HG02981 (cell line): Measurements from ENCODE around the gene WDR55.
A peak's percentile ranks its signal among the peaks of the same experiment; 100 is the strongest.
"Not testable (repeated sequence)": the region's sequence is repeated elsewhere in the genome, so short reads cannot be mapped to it uniquely, and the experiment has no call there.

ENCODE experiments used
- ATAC-seq: cut with Tn5 transposase; IDR thresholded peaks from one replicate; pipeline ENCODE4 v1.9.1; 2021; ENCODE audit warnings: mild to moderate bottlenecking, moderate library complexity; ENCODE audit not compliant: unreplicated experiment

The WDR55 gene

GRCh38 chr5:140647042-140647419 lies 17.7 kb upstream of the WDR55 start:
- ATAC-seq: no peak

GRCh38 chr5:140658870-140659269 lies 5.8 kb upstream of the WDR55 start:
- no peak for ATAC-seq

- ATAC-seq: not testable (repeated sequence)
These were observed 4.3 kb upstream of the WDR55 start for GRCh38 chr5:140660371-140660770.

- no peak for ATAC-seq
These were observed 710 bp upstream of the WDR55 start for GRCh38 chr5:140664030-140664358.

- ATAC-seq: not testable (repeated sequence)
These were observed 6.3 kb downstream of the WDR55 start for GRCh38 chr5:140671035-140671434.

GRCh38 chr5:140671472-140672125 lies 6.9 kb downstream of the WDR55 start:
- ATAC-seq: no peak

- ATAC-seq: no peak
These were observed 7.9 kb downstream of the WDR55 start for GRCh38 chr5:140672455-140673186.

GRCh38 chr5:140673187-140673976 lies 8.7 kb downstream of the WDR55 start, which contains the start of gene DND1:
TSS of gene DND1 (minus strand) at chr5:140673576. CDS start at chr5:140673542, 34 bp downstream.
- ATAC-seq: no peak

- ATAC-seq: no peak
These were observed 9.5 kb downstream of the WDR55 start for GRCh38 chr5:140674211-140674610.

GRCh38 chr5:140674629-140675028 lies 9.9 kb downstream of the WDR55 start:
- ATAC-seq: no peak

- ATAC-seq: peak; percentile 74
These were observed 13.2 kb downstream of the WDR55 start for GRCh38 chr5:140677947-140678346.

- no peak for ATAC-seq
These were observed 14.3 kb downstream of the WDR55 start for GRCh38 chr5:140678993-140679392.

- ATAC-seq: peak; percentile 3
These were observed 25.8 kb downstream of the WDR55 start for GRCh38 chr5:140690376-140690932.

- ATAC-seq: peak; percentile 97
These were observed 26.5 kb downstream of the WDR55 start, which contains the start of the genes HARS1 and HARS2 for GRCh38 chr5:140690941-140691924. TSS of gene HARS1 (minus strand) at chr5:140691370. CDS start at chr5:140691304, 66 bp downstream. TSS of gene HARS2 (plus strand) at chr5:140691455. CDS start at chr5:140691649, 194 bp downstream.

GRCh38 chr5:140694276-140694675 lies 29.6 kb downstream of the WDR55 start:
- no peak for ATAC-seq

GRCh38 chr5:140696891-140697492 lies 32.3 kb downstream of the WDR55 start:
- no peak for ATAC-seq

GRCh38 chr5:140700177-140701144 lies 35.8 kb downstream of the WDR55 start, which contains the start of gene ZMAT2:
TSS of gene ZMAT2 (plus strand) at chr5:140700447. CDS start at chr5:140700461, 14 bp downstream.
- peak; percentile 97 for ATAC-seq

- no peak for ATAC-seq
These were observed 43.1 kb downstream of the WDR55 start for GRCh38 chr5:140707812-140708211.
